HepG2 (cell line): Measurements from ENCODE around the gene CCDC87. TPM values are rescaled to one million over a fixed set of nuclear protein-coding genes. Genes with fewer than 3 reads are reported as not detected.

Source experiments
- AFF4 ChIP-seq: sonication (generic); formaldehyde crosslinking; IDR thresholded peaks from 2 replicates; pipeline ENCODE4 v1.4.0; 2020; ENCODE audit warnings: missing genetic modification reagents
- BRCA1 ChIP-seq: sonication (generic); formaldehyde crosslinking; IDR thresholded peaks from 2 replicates; pipeline ENCODE4 v1.4.0; 2020; ENCODE audit warnings: missing genetic modification reagents
- CEBPB ChIP-seq: IDR thresholded peaks from 2 replicates; pipeline ENCODE4 v1.6.1; 2011; ENCODE audit warnings: low read depth, low read length, improper control_type of control experiment, borderline replicate concordance
- ELF1 ChIP-seq: sonication (generic); formaldehyde crosslinking; IDR thresholded peaks from 2 replicates; pipeline ENCODE4 v1.4.0; 2020; ENCODE audit warnings: missing genetic modification reagents
- ESRRA ChIP-seq: sonication (generic); formaldehyde crosslinking; IDR thresholded peaks from 2 replicates; pipeline ENCODE4 v1.5.1; 2020; ENCODE audit warnings: mild to moderate bottlenecking, low read depth, missing genetic modification reagents
- HNF4G ChIP-seq, 2 experiments: sonication (generic) in 1 of 2; formaldehyde crosslinking in 1 of 2; IDR thresholded peaks; 2 replicates each; pipeline versions ENCODE4 v1.4.0 to v1.6.1; 2011 to 2020; ENCODE audit warnings: borderline replicate concordance in 2 of 2, low read depth in 2 of 2, mild to moderate bottlenecking in 2 of 2, low read length in 1 of 2, missing genetic modification reagents in 1 of 2, moderate library complexity in 1 of 2
- JUN ChIP-seq: sonication (generic); formaldehyde crosslinking; IDR thresholded peaks from 2 replicates; pipeline ENCODE4 v1.4.0; 2020; ENCODE audit warnings: mild to moderate bottlenecking, missing genetic modification reagents
- KDM5A ChIP-seq: fragments of 200-600 bp; sonication (generic); IDR thresholded peaks from 2 replicates; pipeline ENCODE4 v1.7.0; 2018; ENCODE audit warnings: antibody characterized with exemption, mild to moderate bottlenecking, low read length, borderline replicate concordance
- KLF15 ChIP-seq: sonication (generic); formaldehyde crosslinking; IDR thresholded peaks from 2 replicates; pipeline ENCODE4 v1.8.1; 2023; ENCODE audit warnings: borderline replicate concordance, mild to moderate bottlenecking, inconsistent platforms, missing genetic modification reagents, mixed read lengths
- NR2F6 ChIP-seq, 2 experiments: IDR thresholded peaks; 2 replicates each; pipeline ENCODE4 v1.6.1; 2016; ENCODE audit warnings: antibody characterized with exemption in 1 of 2, mild to moderate bottlenecking in 1 of 2
- SMAD3 ChIP-seq: sonication (generic); formaldehyde crosslinking; IDR thresholded peaks from 2 replicates; pipeline ENCODE4 v1.4.0; 2020; ENCODE audit warnings: missing genetic modification reagents
- ZNF205 ChIP-seq: IDR thresholded peaks from 2 replicates; pipeline ENCODE4 v1.6.1; 2018; ENCODE audit warnings: missing biosample characterization, missing genetic modification reagents
- ZNF274 ChIP-seq: sonication (generic); formaldehyde crosslinking; IDR thresholded peaks from 2 replicates; pipeline ENCODE4 v1.5.1; 2020; ENCODE audit warnings: mild to moderate bottlenecking, missing genetic modification reagents
- ZNF552 ChIP-seq: sonication (generic); formaldehyde crosslinking; IDR thresholded peaks from 2 replicates; pipeline ENCODE4 v1.9.0; 2022; ENCODE audit warnings: missing genetic modification reagents, mild to moderate bottlenecking, borderline replicate concordance
- ZNF703 ChIP-seq: sonication (generic); formaldehyde crosslinking; IDR thresholded peaks from 2 replicates; pipeline ENCODE4 v1.5.1; 2020; ENCODE audit warnings: missing genetic modification reagents, mild to moderate bottlenecking, moderate library complexity, borderline replicate concordance
- ZNF792 ChIP-seq: IDR thresholded peaks from 2 replicates; pipeline ENCODE4 v1.6.1; 2016
- polyA plus RNA-seq, 8 experiments: library from polyadenylated mRNA; depleted of rRNA in 3 of 8; stranded (reverse) in 7 of 8; unstranded in 1 of 8; fragments of >200 nt; fragmentation: Illumina TruSeq in 4 of 8; extraction: Trizol in 4 of 8; gene quantifications; 2 replicates each; pipeline versions ENCODE4 v1.2.1 to v1.2.3, GENCODE V29; 2011 to 2016; ENCODE audit warnings: low read depth in 4 of 8, missing spikeins in 1 of 8, mixed read lengths in 1 of 8; ENCODE audit not compliant: insufficient read depth in 1 of 8
- total RNA-seq, 5 experiments: library from RNA; depleted of rRNA; stranded (reverse); fragments of >200 nt; fragmentation: Illumina TruSeq; extraction: Trizol; gene quantifications; 2 replicates each; pipeline ENCODE4 v1.2.3, GENCODE V29; 2016; ENCODE audit warnings: low read depth in 1 of 5
- TF ChIP-seq, protein P1 (sequence below), 2 experiments: sonication (generic) in 1 of 2; formaldehyde crosslinking in 1 of 2; IDR thresholded peaks; 2 replicates each; pipeline versions ENCODE4 v1.5.1 to v1.6.1; 2011 to 2020; ENCODE audit warnings: borderline replicate concordance in 1 of 2, low read depth in 1 of 2, low read length in 1 of 2, mild to moderate bottlenecking in 1 of 2, missing genetic modification reagents in 1 of 2, moderate library complexity in 1 of 2
- TF ChIP-seq, protein P2 (sequence below): sonication (generic); formaldehyde crosslinking; IDR thresholded peaks from 2 replicates; pipeline ENCODE4 v1.9.0; 2021; ENCODE audit warnings: missing genetic modification reagents, mild to moderate bottlenecking, borderline replicate concordance

CCDC87 gene
- total and polyA plus RNA-seq, 2 of the 13 experiments (the other 11 are each of a cell fraction or from before 2014, with no cell fraction given) = 0.05 to 0.42 TPM

DNA sequence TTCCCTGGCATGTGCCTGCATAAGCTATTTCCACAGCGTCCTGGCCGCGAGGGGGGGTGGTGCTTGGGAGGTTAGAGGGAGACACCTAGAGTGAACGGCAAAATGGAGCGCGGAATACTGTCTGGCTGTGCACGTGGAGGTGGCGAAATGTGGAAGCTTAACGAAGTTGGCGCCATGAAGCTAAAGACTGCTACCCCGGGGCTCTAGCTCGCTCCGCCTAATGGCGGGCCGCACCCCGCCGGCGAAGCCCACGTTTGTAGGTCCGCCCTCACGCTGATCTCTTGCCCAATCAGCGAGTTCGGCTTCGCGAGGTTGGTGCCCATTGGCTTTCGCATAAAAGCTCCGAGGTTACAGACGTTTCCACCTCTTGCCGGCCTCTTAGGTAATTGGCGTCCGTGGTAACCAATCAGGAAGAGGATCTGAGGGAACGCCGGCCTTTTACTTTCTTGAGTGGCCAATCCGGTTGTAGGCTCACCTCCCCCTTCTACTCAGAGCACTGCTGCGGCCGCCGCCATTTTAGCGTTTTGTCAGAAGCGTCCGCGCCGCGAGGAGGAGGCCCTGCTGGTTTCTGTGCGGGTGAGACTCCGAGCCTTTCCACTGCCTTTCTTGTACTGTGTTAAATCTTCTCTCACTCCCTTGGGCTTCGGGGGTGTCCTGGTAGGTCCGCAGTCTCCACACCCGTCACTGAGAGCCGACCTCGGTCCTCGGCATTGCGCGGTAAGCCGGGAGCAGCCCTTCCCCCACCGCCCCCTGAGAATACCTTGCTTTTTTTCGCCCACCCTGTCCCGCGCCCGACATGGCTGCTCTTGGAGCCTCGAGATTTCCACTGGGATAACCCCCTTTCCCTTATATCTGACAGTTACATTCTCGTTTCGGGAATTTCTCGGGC is 45.6 kb upstream of the CCDC87 start, which contains the start of gene RBM4 (continued):
- TF ChIP-seq, protein P1, sequence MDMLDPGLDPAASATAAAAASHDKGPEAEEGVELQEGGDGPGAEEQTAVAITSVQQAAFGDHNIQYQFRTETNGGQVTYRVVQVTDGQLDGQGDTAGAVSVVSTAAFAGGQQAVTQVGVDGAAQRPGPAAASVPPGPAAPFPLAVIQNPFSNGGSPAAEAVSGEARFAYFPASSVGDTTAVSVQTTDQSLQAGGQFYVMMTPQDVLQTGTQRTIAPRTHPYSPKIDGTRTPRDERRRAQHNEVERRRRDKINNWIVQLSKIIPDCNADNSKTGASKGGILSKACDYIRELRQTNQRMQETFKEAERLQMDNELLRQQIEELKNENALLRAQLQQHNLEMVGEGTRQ (IDR thresholded peaks at IDR 0.05; ENCODE audit: low read depth, low read length) = no peak
- TF ChIP-seq, protein P1 (CRISPR knock-in tag; IDR thresholded peaks at IDR 0.05; ENCODE audit: borderline replicate concordance) = no peak
- no peak for TF ChIP-seq ZNF274
- TF ChIP-seq ZNF552 = no peak
- no peak for TF ChIP-seq NR2F6 (IDR thresholded peaks at IDR 0.05)
- no peak for TF ChIP-seq NR2F6 (CRISPR knock-in tag; IDR thresholded peaks at IDR 0.05)
- no peak; the same call in 1 of the 2 replicates for TF ChIP-seq ZNF703
- TF ChIP-seq KDM5A = peak; percentile 55
- no peak for TF ChIP-seq BRCA1 (CRISPR knock-in tag)
- peak; percentile 12; the same call in 1 of the 2 replicates for TF ChIP-seq ZNF792
- TF ChIP-seq SMAD3 (CRISPR knock-in tag) = no peak; the same call in 1 of the 2 replicates
- no peak; the same call in 1 of the 2 replicates for TF ChIP-seq HNF4G (IDR thresholded peaks at IDR 0.05; ENCODE audit: borderline replicate concordance, low read depth, low read length)
- no peak for TF ChIP-seq HNF4G (CRISPR knock-in tag; IDR thresholded peaks at IDR 0.05; ENCODE audit: borderline replicate concordance, low read depth)
- peak; percentile 90 for TF ChIP-seq CEBPB
- TF ChIP-seq ESRRA = no peak
- TF ChIP-seq JUN = no peak
- TF ChIP-seq, protein P2, sequence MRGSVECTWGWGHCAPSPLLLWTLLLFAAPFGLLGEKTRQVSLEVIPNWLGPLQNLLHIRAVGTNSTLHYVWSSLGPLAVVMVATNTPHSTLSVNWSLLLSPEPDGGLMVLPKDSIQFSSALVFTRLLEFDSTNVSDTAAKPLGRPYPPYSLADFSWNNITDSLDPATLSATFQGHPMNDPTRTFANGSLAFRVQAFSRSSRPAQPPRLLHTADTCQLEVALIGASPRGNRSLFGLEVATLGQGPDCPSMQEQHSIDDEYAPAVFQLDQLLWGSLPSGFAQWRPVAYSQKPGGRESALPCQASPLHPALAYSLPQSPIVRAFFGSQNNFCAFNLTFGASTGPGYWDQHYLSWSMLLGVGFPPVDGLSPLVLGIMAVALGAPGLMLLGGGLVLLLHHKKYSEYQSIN (CRISPR knock-in tag) = no peak
- peak; percentile 59 for TF ChIP-seq ZNF205 (CRISPR knock-in tag)
- TF ChIP-seq AFF4 (CRISPR knock-in tag) = 0 out of 2 replicates have a peak, but pooled peaks have one; percentile 6
- TF ChIP-seq KLF15 (CRISPR knock-in tag) = peak; percentile 18; the same call in 1 of the 2 replicates
- no peak for TF ChIP-seq ELF1
